Common myeloid progenitor, CD34-positive (primary cell): ENCODE measurements around the gene DFFB.

Source experiments
- CTCF ChIA-PET: fragments of 350-600 bp; sonication (Branson Sonifier 250); formaldehyde crosslinking; loops from one replicate; lab custom pipeline; 2021; ENCODE audit warnings: antibody characterized with exemption; lab: Charles Lee
- POLR2A ChIA-PET: fragments of 350-600 bp; sonication (Branson Sonifier 250); formaldehyde crosslinking; loops from one replicate; lab custom pipeline; 2021; ENCODE audit warnings: antibody characterized with exemption; lab: Charles Lee
- DNase-seq, 3 donors: peaks; one replicate each; pipeline versions ENCODE4 v3.0.0 to v3.0.0-alpha.2; 2013
- H3K27ac ChIP-seq, 2 experiments: 1 replicate in 1 of 2; 2 replicates in 1 of 2; pipeline ENCODE4 v1.7.0; 2013; ENCODE audit warnings: inconsistent platforms in 2 of 2, low read length in 2 of 2, mild to moderate bottlenecking in 2 of 2, low read depth in 1 of 2, moderate library complexity in 1 of 2; ENCODE audit not compliant: severe bottlenecking in 2 of 2, insufficient read depth in 1 of 2, poor library complexity in 1 of 2
- H3K27me3 ChIP-seq, 5 experiments: replicated peaks in 2 of 5; 1 replicate in 3 of 5; 2 replicates in 2 of 5; pipeline versions ENCODE4 v1.6.1 to v1.7.0; 2013; ENCODE audit warnings: low read length in 4 of 5, mild to moderate bottlenecking in 2 of 5, moderate library complexity in 2 of 5, inconsistent platforms in 1 of 5; ENCODE audit not compliant: insufficient read depth in 5 of 5, control insufficient read depth in 4 of 5
- H3K36me3 ChIP-seq, 4 experiments: 1 replicate in 2 of 4; 2 replicates in 2 of 4; pipeline versions ENCODE4 v1.6.1 to v1.7.0; 2013; ENCODE audit warnings: low read length in 3 of 4, control low read depth in 1 of 4, mild to moderate bottlenecking in 1 of 4; ENCODE audit not compliant: control insufficient read depth in 4 of 4, insufficient read depth in 4 of 4
- H3K4me1 ChIP-seq, 4 experiments: 1 replicate in 3 of 4; 2 replicates in 1 of 4; pipeline versions ENCODE4 v1.6.1 to v1.7.1; 2013; ENCODE audit warnings: low read length in 3 of 4, mild to moderate bottlenecking in 3 of 4, control low read depth in 1 of 4, inconsistent platforms in 1 of 4, moderate library complexity in 1 of 4; ENCODE audit not compliant: control insufficient read depth in 4 of 4, insufficient read depth in 4 of 4; ENCODE audit errors: control extremely low read depth in 1 of 4
- H3K4me3 ChIP-seq, 7 experiments: 1 replicate in 4 of 7; 2 replicates in 3 of 7; pipeline versions ENCODE4 v1.5.1 to v1.7.0; 2013; ENCODE audit warnings: mild to moderate bottlenecking in 7 of 7, low read length in 6 of 7, moderate library complexity in 6 of 7, inconsistent platforms in 2 of 7, low read depth in 2 of 7, control low read depth in 1 of 7; ENCODE audit not compliant: insufficient read depth in 4 of 7, control insufficient read depth in 1 of 7; ENCODE audit errors: extremely low read depth in 1 of 7
- H3K9me3 ChIP-seq, 5 experiments: 1 replicate in 4 of 5; 2 replicates in 1 of 5; pipeline versions ENCODE4 v1.6.1 to v1.7.1; 2013; ENCODE audit warnings: low read length in 4 of 5, mild to moderate bottlenecking in 2 of 5, inconsistent platforms in 1 of 5, low read depth in 1 of 5, moderate library complexity in 1 of 5; ENCODE audit not compliant: control insufficient read depth in 4 of 5, insufficient read depth in 2 of 5; ENCODE audit errors: control extremely low read depth in 1 of 5
- WGBS: methylation state at CpG from one replicate; pipeline ENCODE4 v1.1.5; 2013; ENCODE audit not compliant: insufficient coverage; 5-methylcytosine and 5-hydroxymethylcytosine counted together

Gene DFFB

GRCh38 chr1:3868464-3869006 is 11.3 kb downstream of the DFFB start:
- ChIA-PET CTCF (no interaction called here), POLR2A (no interaction called here)
- 88% methylated on average over 11 of the region's 13 CpGs for WGBS
- H3K4me1 ChIP-seq = no peaks in the 10 kb centered on the region
- H3K36me3 ChIP-seq = peaks cover 13 to 57% (median 32%) of the 10 kb centered on the region in 4 experiments
- no peak for DNase-seq
- no peak overlapping the region for H3K4me3 ChIP-seq
- no peak overlapping the region for H3K27ac ChIP-seq
- no peaks in the 10 kb centered on the region for H3K27me3 ChIP-seq
- H3K9me3 ChIP-seq = peaks cover 0 to 4% (median 0%) of the 10 kb centered on the region in 5 experiments

- peaks cover 0 to 4% (median 0%) of the 10 kb centered on the region in 5 experiments for H3K9me3 ChIP-seq
- H3K4me3 ChIP-seq = no peak overlapping the region
- no peak for DNase-seq
- H3K27ac ChIP-seq = no peak overlapping the region
- peaks cover 15 to 66% (median 38%) of the 10 kb centered on the region in 4 experiments for H3K36me3 ChIP-seq
- no peaks in the 10 kb centered on the region for H3K27me3 ChIP-seq
- H3K4me1 ChIP-seq = no peaks in the 10 kb centered on the region
- 90% methylated on average over 16 of the region's 18 CpGs for WGBS
- ChIA-PET CTCF (no interaction called here), POLR2A (no interaction called here)
Observed at GRCh38 chr1:3869751-3870301, 12.6 kb downstream of the DFFB start.

GRCh38 chr1:3871451-3871805 is 14.2 kb downstream of the DFFB start:
- H3K9me3 ChIP-seq = peaks cover 0 to 4% (median 0%) of the 10 kb centered on the region in 5 experiments
- 98% methylated on average over 7 of the region's 7 CpGs for WGBS
- DNase-seq = no peak
- POLR2A ChIA-PET = no interaction called here
- H3K4me3 ChIP-seq = no peak overlapping the region
- no peaks in the 10 kb centered on the region for H3K4me1 ChIP-seq
- peaks cover 16 to 78% (median 48%) of the 10 kb centered on the region in 4 experiments for H3K36me3 ChIP-seq
- H3K27me3 ChIP-seq = no peaks in the 10 kb centered on the region
- H3K27ac ChIP-seq = no peak overlapping the region
- CTCF ChIA-PET = interaction anchor here (0.9 kb wide), 1 partner anchor 13 kb away, joined by 4 read pairs; no protein-coding TSS in a partner anchor

GRCh38 chr1:3872546-3872945 is 15.3 kb downstream of the DFFB start:
- CTCF ChIA-PET = interaction anchor here (0.7 to 1.4 kb wide), 2 partner anchors 8 to 10 kb away, joined by 3 read pairs; no protein-coding TSS in a partner anchor
- 80% methylated on average over 7 of the region's 8 CpGs for WGBS
- peaks cover 16 to 75% (median 47%) of the 10 kb centered on the region in 4 experiments for H3K36me3 ChIP-seq

GRCh38 chr1:3874736-3875135 is 17.5 kb downstream of the DFFB start:
- Histone ChIP-seq H3K9me3 (peaks cover 0 to 16% (median 6%) of the 10 kb centered on the region in 5 experiments), H3K4me1 (no peaks in the 10 kb centered on the region), H3K36me3 (peaks cover 10 to 74% (median 45%) of the 10 kb centered on the region in 4 experiments), H3K27ac (no peak overlapping the region), H3K27me3 (no peaks in the 10 kb centered on the region), H3K4me3 (no peak overlapping the region)
- POLR2A ChIA-PET = no interaction called here
- WGBS = 95% methylated on average over 22 of the region's 23 CpGs
- CTCF ChIA-PET = interaction anchor here (1.6 kb wide), 1 partner anchor 14 kb away, joined by 3 read pairs; no protein-coding TSS in a partner anchor
- DNase-seq = no peak

More at GRCh38 chr1:3872546-3872945, 15.3 kb downstream of the DFFB start:
- Histone ChIP-seq H3K4me3 (no peak overlapping the region), H3K27ac (no peak overlapping the region), H3K27me3 (no peaks in the 10 kb centered on the region), H3K9me3 (peaks cover 0 to 4% (median 0%) of the 10 kb centered on the region in 5 experiments), H3K4me1 (no peaks in the 10 kb centered on the region)
- no peak for DNase-seq
- POLR2A ChIA-PET = no interaction called here

- CTCF ChIA-PET = no interaction called here
- Histone ChIP-seq H3K27ac (no peak overlapping the region), H3K4me3 (no peak overlapping the region), H3K27me3 (no peaks in the 10 kb centered on the region), H3K36me3 (peaks cover 5 to 55% (median 37%) of the 10 kb centered on the region in 4 experiments), H3K9me3 (peaks cover 0 to 12% (median 6%) of the 10 kb centered on the region in 5 experiments), H3K4me1 (peaks cover 0 to 14% (median 8%) of the 10 kb centered on the region in 4 experiments)
- 98% methylated on average over 14 of the region's 16 CpGs for WGBS
- POLR2A ChIA-PET = no interaction called here
- DNase-seq = no peak
Observed at GRCh38 chr1:3876716-3877115, 19.4 kb downstream of the DFFB start.

- H3K27me3 ChIP-seq = no peaks in the 10 kb centered on the region
- 98% methylated on average over 7 of the region's 7 CpGs for WGBS
- H3K9me3 ChIP-seq = peaks cover 0 to 12% (median 6%) of the 10 kb centered on the region in 5 experiments
- POLR2A ChIA-PET = no interaction called here
- peaks cover 0 to 20% (median 8%) of the 10 kb centered on the region in 4 experiments for H3K4me1 ChIP-seq
- peaks cover 4 to 42% (median 32%) of the 10 kb centered on the region in 4 experiments for H3K36me3 ChIP-seq
- no peak overlapping the region for H3K27ac ChIP-seq
- CTCF ChIA-PET = no interaction called here
- DNase-seq = no peak
- no peak overlapping the region for H3K4me3 ChIP-seq
Observed at GRCh38 chr1:3879099-3879498, 21.8 kb downstream of the DFFB start.
